Tibial nerve (tissue), 4 donors: Measurements from ENCODE around the gene LCE1C. TPM values are rescaled to one million over a fixed set of nuclear protein-coding genes. Genes with fewer than 3 reads are reported as not detected.

Experiments used
- DNase-seq, 2 donors: peaks; one replicate each; pipeline ENCODE4 v3.0.0-alpha.2; 2019; ENCODE audit warnings: low spot score in 2 of 2
- H3K27ac ChIP-seq, 4 donors: fragments of 200-600 bp; sonication (generic) in 3 of 4; one replicate each; pipeline ENCODE4 v1.5.1; 2017 to 2019; ENCODE audit warnings: mild to moderate bottlenecking in 1 of 4
- H3K27me3 ChIP-seq, 2 donors: fragments of 200-600 bp; sonication (generic) in 1 of 2; one replicate each; pipeline versions ENCODE4 v1.5.1 to v1.6.0; 2017 to 2019
- H3K36me3 ChIP-seq, 3 donors: fragments of 200-600 bp; sonication (generic); one replicate each; pipeline ENCODE4 v1.5.1; 2018 to 2019
- H3K4me1 ChIP-seq, 4 donors: fragments of 200-600 bp; sonication (generic) in 3 of 4; one replicate each; pipeline ENCODE4 v1.5.1; 2017 to 2019
- H3K4me3 ChIP-seq, 4 donors: fragments of 200-600 bp; sonication (generic) in 3 of 4; one replicate each; pipeline ENCODE4 v1.5.1; 2017 to 2019; ENCODE audit warnings: mild to moderate bottlenecking in 1 of 4, moderate library complexity in 1 of 4
- H3K9me3 ChIP-seq, 4 donors: fragments of 200-600 bp; sonication (generic) in 3 of 4; one replicate each; pipeline ENCODE4 v1.5.1; 2017 to 2019
- POLR2A ChIP-seq, 2 donors: fragments of 450-650 bp; IDR thresholded peaks; one replicate each; pipeline ENCODE4 v1.6.1; 2017; ENCODE audit warnings: antibody characterized with exemption in 2 of 2, mild to moderate bottlenecking in 2 of 2, moderate library complexity in 2 of 2
- WGBS, 2 donors: methylation state at CpG; one replicate each; pipeline ENCODE4 v1.1.5; 2018; 5-methylcytosine and 5-hydroxymethylcytosine counted together
- total RNA-seq, 4 donors: library from RNA; depleted of rRNA; stranded (reverse); fragments of >200 nt; gene quantifications; one replicate each; pipeline ENCODE4 v1.1.0, GENCODE V29; 2016

LCE1C gene
- total RNA-seq, 4 donors from 2014 or later = not detected

DNA sequence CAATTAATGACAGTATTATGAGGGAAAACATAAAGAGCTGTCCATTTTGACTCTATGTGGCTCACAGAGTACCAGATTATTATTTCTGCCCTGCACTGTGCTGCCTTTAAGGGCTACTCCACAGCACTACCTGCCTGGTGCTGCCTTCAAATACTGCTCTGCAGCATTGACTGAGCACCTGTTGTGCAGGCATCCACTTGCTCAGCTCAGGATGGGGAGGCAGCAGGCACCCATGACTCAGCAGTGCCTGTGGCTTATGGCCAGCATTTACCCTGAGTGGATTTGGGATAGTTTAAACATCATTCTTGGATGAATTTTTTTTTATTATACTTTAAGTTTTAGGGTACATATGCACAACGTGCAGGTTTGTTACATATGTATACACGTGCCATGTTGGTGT is 49.6 kb downstream of the LCE1C start:
- Histone ChIP-seq H3K4me3 (no peak overlapping the region), H3K9me3 (no peaks in the 10 kb centered on the region), H3K36me3 (no peaks in the 10 kb centered on the region), H3K27me3 (no peaks in the 10 kb centered on the region), H3K4me1 (no peaks in the 10 kb centered on the region), H3K27ac (no peak overlapping the region)
- no peak for DNase-seq
- 76 to 88% methylated on average over 2 of the region's 2 CpGs for WGBS, 2 donors
- TF ChIP-seq POLR2A (IDR thresholded peaks at IDR 0.05) = no peak

Other genes starting within 250 kb of the LCE1C start
- gene LCE3E, start 239.9 kb downstream of the LCE1C start, total RNA-seq = not detected
- gene LCE3D, start 226.1 kb downstream of the LCE1C start, total RNA-seq = not detected
- not detected for gene LCE3C, start 206.4 kb downstream of the LCE1C start, total RNA-seq
- gene LCE3B, start 192.8 kb downstream of the LCE1C start, total RNA-seq = not detected
- gene LCE3A, start 183.5 kb downstream of the LCE1C start, total RNA-seq = not detected
- not detected for gene LCE2D, start 143.3 kb downstream of the LCE1C start, total RNA-seq
- gene LCE2C, start 131.4 kb downstream of the LCE1C start, total RNA-seq = not detected
- gene LCE2B, start 120.5 kb downstream of the LCE1C start, total RNA-seq = not detected
- not detected for gene LCE2A, start 108.3 kb downstream of the LCE1C start, total RNA-seq
- not detected for gene LCE4A, start 98.5 kb downstream of the LCE1C start, total RNA-seq
- not detected for gene KPRP, start 48.6 kb downstream of the LCE1C start, total RNA-seq
- not detected for gene LCE1F, start 31.5 kb downstream of the LCE1C start, total RNA-seq
- gene LCE1E, start 20.4 kb downstream of the LCE1C start, total RNA-seq = not detected
- gene LCE1D, start 9.9 kb downstream of the LCE1C start, total RNA-seq = not detected
- gene LCE1B, start 5.3 kb upstream of the LCE1C start, total RNA-seq = not detected
- not detected for gene LCE1A, start 20.8 kb upstream of the LCE1C start, total RNA-seq
- not detected for gene LCE6A, start 36.2 kb upstream of the LCE1C start, total RNA-seq
- gene LCE7A, start 53.3 kb upstream of the LCE1C start, total RNA-seq = not detected
- not detected for gene SMCP, start 71.7 kb upstream of the LCE1C start, total RNA-seq
- not detected for gene IVL, start 101.9 kb upstream of the LCE1C start, total RNA-seq
- not detected for gene SPRR5, start 140.6 kb upstream of the LCE1C start, total RNA-seq
- gene SPRR4, start 164.0 kb upstream of the LCE1C start, total RNA-seq = not detected
- gene SPRR1A, start 177.4 kb upstream of the LCE1C start, total RNA-seq = not detected
- not detected for gene SPRR3, start 195.1 kb upstream of the LCE1C start, total RNA-seq
- not detected for gene SPRR1B, start 224.6 kb upstream of the LCE1C start, total RNA-seq
- gene SPRR2D, start 234.5 kb upstream of the LCE1C start, total RNA-seq = not detected